GM21526 (cell line): Measurements from ENCODE around the gene HHAT.

Experiments used
- ATAC-seq: cut with Tn5 transposase; IDR thresholded peaks from one replicate; pipeline ENCODE4 v1.9.1; 2021; ENCODE audit warnings: moderate library complexity; ENCODE audit not compliant: unreplicated experiment, low FRiP score

The HHAT gene

DNA sequence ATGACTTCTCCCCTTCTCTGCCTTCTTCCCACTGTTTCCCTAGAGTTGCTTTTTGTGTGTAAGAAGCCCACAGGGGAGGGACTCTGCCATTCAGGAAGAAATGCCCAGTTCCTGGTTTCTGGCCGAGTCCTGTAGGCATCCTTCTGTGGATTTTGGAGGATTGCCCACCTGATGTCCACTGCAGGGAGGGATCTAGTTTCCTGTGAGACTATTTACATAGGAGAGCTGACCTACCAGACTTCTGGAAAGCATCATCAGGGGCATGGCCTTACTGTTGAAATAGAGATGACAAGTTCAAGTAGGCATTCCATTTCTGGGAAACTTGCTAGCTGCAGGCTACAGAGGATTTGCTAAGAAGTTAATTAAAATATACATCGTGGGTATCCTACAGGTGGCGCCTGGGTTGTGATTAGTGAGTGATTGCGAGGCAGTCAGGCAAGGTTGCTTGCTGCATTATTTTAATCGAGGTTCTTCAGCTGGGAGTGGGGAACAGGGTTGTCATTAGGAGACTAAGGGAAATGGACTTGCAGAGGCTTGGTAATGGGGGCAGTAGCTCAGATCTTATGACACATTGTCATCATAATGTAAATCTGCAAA lies 148.7 kb downstream of the HHAT start:
- no peak for ATAC-seq

GRCh38 chr1:210478820-210479219 lies 150.1 kb downstream of the HHAT start:
- no peak for ATAC-seq

- ATAC-seq = no peak
These were observed 153.8 kb downstream of the HHAT start for GRCh38 chr1:210482491-210482890.

GRCh38 chr1:210482945-210483617 lies 154.4 kb downstream of the HHAT start:
- ATAC-seq = no peak

DNA sequence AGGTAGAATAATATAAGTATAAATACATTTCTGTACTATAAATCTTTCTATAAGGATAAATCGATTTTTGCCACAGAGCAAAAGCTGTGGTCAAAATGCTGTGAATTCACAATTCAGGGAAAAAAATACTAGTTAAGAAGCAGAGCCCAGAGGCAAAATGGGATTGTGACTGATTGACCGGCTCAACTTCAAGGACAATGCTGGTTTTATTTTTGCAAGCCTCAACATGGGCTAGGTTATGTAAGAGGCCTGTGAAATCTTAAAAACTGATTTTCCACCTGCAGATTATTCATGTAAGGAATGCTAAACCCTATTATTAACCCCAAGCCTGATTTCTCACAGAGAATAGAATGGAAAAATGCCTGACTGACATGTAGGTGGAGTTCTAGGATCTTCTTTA lies 155.1 kb downstream of the HHAT start:
- ATAC-seq = no peak

DNA sequence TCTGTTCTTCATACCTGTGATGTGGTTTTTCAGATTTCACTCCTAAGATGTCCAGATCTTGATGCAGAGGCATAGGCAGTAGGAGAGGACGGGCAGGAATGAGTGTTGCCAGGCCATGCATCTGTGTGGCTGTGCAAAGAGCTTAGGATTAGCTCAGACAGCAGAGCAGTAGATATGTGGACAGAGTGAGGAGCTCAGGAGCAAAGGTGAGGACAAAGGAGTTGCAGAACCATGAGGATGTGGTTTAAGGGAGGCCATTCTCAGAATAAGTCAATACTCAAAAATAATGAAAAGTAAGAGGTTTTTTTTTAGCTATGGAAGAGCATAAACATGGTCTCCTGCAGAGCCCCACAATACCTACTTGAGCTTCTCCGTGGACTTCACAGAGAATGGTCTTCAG lies 158.3 kb downstream of the HHAT start:
- no peak for ATAC-seq

- no peak for ATAC-seq
These were observed 160.8 kb downstream of the HHAT start for GRCh38 chr1:210489491-210489890.

DNA sequence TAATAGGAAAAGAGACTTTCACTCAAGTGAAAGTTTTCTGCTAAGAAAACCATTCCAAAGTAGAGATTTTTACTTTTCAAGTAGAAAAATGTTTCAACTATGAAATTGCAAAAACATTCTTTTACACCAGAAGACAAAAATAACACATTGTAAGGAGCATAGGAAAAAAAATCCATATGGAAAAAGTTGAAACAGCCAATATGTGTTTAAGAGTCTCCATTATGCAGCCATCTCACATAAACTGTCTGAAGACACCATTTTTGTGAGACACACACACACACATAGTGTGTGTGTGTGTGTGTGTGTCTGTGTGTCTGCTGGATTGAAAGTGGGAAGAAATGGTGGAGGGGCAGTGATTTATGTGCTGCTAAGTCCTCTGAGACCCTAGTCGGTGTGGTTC lies 162.1 kb downstream of the HHAT start:
- no peak for ATAC-seq

- ATAC-seq = no peak
These were observed 167.4 kb downstream of the HHAT start for GRCh38 chr1:210496063-210496462.

DNA sequence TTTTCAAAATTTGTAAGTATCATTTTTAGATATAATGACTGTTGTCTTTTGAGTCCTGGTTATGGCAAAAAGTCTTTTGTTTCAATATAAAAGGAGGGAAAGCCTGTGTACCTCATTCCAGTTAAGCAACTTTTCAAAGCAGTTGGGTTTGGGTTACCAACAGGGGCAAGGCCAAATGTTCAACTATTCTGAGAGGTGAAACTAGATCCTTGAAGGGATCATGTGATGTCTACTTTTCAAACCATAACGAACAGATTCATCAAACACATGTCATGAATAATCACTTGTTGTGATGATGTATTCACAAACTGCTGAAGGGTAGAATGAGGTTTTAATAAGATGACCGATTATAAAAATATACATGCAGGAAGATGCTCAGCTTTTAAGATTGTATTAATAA lies 171.3 kb downstream of the HHAT start:
- ATAC-seq = no peak

GRCh38 chr1:210500831-210501230 lies 172.1 kb downstream of the HHAT start:
- no peak for ATAC-seq

DNA sequence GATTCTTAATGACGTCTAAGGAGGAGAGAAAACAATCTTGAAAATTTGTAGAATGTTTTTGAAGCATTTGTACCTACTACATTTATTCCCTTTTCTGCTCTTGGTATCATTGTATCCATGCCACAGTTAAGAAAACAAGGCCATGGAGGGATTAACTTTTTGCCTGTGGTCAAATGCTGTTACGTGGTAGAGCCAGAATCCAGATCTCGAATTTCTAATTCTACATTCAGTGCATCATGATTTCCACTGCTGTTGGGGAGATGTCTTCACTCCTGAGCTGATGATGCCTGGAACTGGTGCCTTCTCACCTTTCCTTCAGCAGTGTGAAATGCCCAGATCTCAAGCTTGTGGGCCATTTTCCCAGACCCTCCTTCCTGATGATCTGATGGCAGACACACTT lies 175.6 kb downstream of the HHAT start:
- no peak for ATAC-seq

- ATAC-seq = no peak
These were observed 177.1 kb downstream of the HHAT start for GRCh38 chr1:210505601-210506496.

- no peak for ATAC-seq
These were observed 178.0 kb downstream of the HHAT start for GRCh38 chr1:210506689-210507088.

DNA sequence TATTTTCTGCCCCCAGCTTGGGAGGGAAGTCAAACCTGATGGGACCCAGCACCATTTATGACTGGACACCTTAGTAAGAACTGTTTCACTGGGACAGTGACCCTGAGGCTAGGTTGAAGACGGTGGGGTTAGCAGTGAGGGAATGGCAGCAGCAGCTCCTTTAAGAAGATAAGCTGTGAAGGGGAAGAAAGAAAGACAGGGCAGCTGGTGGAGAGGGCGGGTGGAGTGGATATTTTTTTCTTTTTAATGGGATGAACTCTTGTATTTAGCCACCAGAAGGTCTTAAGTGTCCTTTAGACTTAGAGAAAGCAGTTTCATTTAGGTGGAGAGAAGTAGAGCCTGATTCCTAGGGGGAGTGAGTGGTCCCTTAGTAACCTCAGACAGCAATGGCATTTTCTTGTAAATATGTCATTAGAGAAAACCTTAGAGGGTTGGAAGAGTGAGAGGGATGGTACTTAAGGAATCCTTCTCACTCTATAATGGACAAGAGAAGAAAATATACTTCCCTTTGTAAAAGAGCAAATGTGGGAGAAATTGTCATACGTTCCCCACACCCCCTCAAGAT lies 187.5 kb downstream of the HHAT start:
- no peak for ATAC-seq

DNA sequence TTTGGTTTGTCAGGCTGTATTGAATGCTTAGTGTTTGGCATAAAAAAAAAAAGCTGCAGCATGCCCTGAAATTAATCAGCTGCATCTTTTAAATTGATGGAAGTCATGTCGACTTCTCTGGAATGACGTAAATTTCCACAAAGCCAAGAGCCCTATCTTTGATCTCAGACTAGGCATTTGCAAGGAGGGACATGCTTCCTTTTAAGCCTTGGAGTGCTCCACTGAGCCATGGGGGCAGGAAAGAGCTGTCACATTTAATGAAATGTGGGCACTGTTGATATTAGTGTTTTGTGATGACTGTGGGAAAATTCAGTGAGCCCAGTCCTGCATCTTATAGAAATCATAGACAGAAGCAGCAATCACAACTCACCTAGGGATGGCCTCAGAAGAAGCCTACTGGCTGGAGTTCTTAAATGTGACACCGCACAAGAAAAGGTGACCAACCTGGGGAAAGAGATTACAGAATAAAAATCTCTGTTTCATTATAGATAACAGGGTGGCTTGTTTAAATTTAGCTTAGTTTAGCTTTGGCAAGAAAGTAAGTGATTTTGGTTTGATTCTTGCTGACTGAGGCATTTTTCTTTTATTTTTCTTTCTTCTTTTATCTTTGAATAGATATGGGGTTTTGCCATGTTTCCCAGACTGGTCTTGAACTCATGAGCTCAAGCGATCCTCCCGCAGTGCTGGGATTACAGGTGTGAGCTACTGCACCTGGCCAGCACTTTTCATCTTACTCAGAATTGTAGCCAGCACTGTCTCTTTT lies 188.2 kb downstream of the HHAT start:
- ATAC-seq = no peak

DNA sequence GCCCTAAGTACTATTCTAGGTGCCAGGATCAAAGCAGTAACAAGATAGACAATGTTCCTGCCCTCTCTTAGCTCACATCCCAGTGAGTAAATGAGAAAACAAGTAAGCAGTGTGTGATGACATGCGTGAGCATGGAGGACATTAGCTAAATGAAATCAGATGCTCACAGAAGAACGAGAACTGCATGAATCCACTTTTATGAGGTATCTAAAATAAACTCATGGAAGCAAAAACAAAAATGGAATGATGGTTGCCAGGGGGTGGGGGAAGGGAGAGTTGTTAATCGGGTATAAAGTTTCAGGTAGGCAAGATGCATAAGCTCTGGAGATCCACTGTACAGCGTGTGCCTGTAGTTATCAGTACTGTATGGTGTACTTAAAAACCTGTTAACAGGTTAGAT lies 195.1 kb downstream of the HHAT start:
- ATAC-seq = no peak

- ATAC-seq = no peak
These were observed 197.2 kb downstream of the HHAT start for GRCh38 chr1:210525716-210526454.

GRCh38 chr1:210527091-210527490 lies 198.4 kb downstream of the HHAT start:
- no peak for ATAC-seq
